Astrocyte (in vitro differentiated cells and primary cell): ENCODE data around the gene DDR1. TPM values are rescaled to one million over a fixed set of nuclear protein-coding genes. Genes with fewer than 3 reads are reported as not detected.
A peak's percentile ranks its signal among the peaks of the same experiment; 100 is the strongest.

ENCODE experiments used
- DNase-seq: peaks from one replicate; pipeline ENCODE4 v3.0.0-alpha.2; 2010; ENCODE audit warnings: low read depth
- FAIRE-seq: peaks from 2 replicates; lab custom pipeline; 2011; peaks lifted over from hg19 to GRCh38; lab: Jason Lieb, UNC
- H2AFZ ChIP-seq: 2 replicates; pipeline ENCODE4 v1.6.0; 2012; ENCODE audit warnings: low read depth, low read length, inconsistent platforms
- H3K27ac ChIP-seq: 2 replicates; pipeline ENCODE4 v1.5.1; 2011; ENCODE audit warnings: low read depth, low read length, inconsistent platforms
- H3K27me3 ChIP-seq: 2 replicates; pipeline ENCODE4 v1.6.0; 2011; ENCODE audit warnings: low read length, inconsistent platforms; ENCODE audit not compliant: insufficient read depth
- H3K36me3 ChIP-seq: 2 replicates; pipeline ENCODE4 v1.5.1; 2011; ENCODE audit warnings: low read length, inconsistent platforms; ENCODE audit not compliant: insufficient read depth
- H3K4me1 ChIP-seq: 2 replicates; pipeline ENCODE4 v1.5.1; 2011; ENCODE audit warnings: low read length, inconsistent platforms; ENCODE audit not compliant: insufficient read depth
- H3K4me2 ChIP-seq: 2 replicates; pipeline ENCODE4 v1.6.0; 2012; ENCODE audit warnings: low read length, inconsistent platforms
- H3K4me3 ChIP-seq: 2 replicates; pipeline ENCODE4 v1.5.1; 2011; ENCODE audit warnings: low read depth, mild to moderate bottlenecking, low read length, inconsistent platforms; ENCODE audit not compliant: insufficient read depth
- H3K79me2 ChIP-seq: 2 replicates; pipeline ENCODE4 v1.6.0; 2012; ENCODE audit warnings: mild to moderate bottlenecking, low read length, inconsistent platforms; ENCODE audit not compliant: insufficient read depth
- H3K9ac ChIP-seq: 2 replicates; pipeline ENCODE4 v1.6.0; 2012; ENCODE audit warnings: mild to moderate bottlenecking, low read length, inconsistent platforms
- H3K9me3 ChIP-seq: 2 replicates; pipeline ENCODE4 v1.5.1; 2012; ENCODE audit warnings: low read depth, mild to moderate bottlenecking, low read length, inconsistent platforms; ENCODE audit not compliant: insufficient read depth
- H4K20me1 ChIP-seq: 2 replicates; pipeline ENCODE4 v1.6.0; 2012; ENCODE audit warnings: low read length, inconsistent platforms; ENCODE audit not compliant: insufficient read depth
- H3K27ac Mint-ChIP-seq: one replicate; pipeline ENCODE4 v1.8.0; 2021; ENCODE audit warnings: mild to moderate bottlenecking, mixed read lengths; ENCODE audit not compliant: unreplicated experiment
- H3K27me3 Mint-ChIP-seq: one replicate; pipeline ENCODE4 v1.8.0; 2021; ENCODE audit warnings: low read depth, mixed read lengths; ENCODE audit not compliant: unreplicated experiment
- H3K36me3 Mint-ChIP-seq: one replicate; pipeline ENCODE4 v1.8.0; 2021; ENCODE audit warnings: low read depth, mixed read lengths; ENCODE audit not compliant: unreplicated experiment
- H3K4me1 Mint-ChIP-seq: one replicate; pipeline ENCODE4 v1.8.0; 2021; ENCODE audit warnings: low read depth, mixed read lengths; ENCODE audit not compliant: unreplicated experiment
- H3K4me3 Mint-ChIP-seq: one replicate; pipeline ENCODE4 v1.8.0; 2021; ENCODE audit warnings: mild to moderate bottlenecking, moderate library complexity, mixed read lengths; ENCODE audit not compliant: unreplicated experiment
- H3K9me3 Mint-ChIP-seq: one replicate; pipeline ENCODE4 v1.8.0; 2021; ENCODE audit warnings: mild to moderate bottlenecking, mixed read lengths; ENCODE audit not compliant: unreplicated experiment
- CTCF ChIP-seq: IDR thresholded peaks from 2 replicates; pipeline ENCODE4 v1.5.1; 2011; ENCODE audit warnings: low read depth, mild to moderate bottlenecking, inconsistent platforms, low read length, moderate library complexity; ENCODE audit not compliant: insufficient read depth
- EZH2 ChIP-seq: IDR thresholded peaks from 2 replicates; pipeline ENCODE4 v1.6.1; 2012; ENCODE audit warnings: mild to moderate bottlenecking, low read length, inconsistent platforms; ENCODE audit not compliant: insufficient read depth
- total RNA-seq: library from RNA; stranded (reverse); gene quantifications from 2 replicates; pipeline ENCODE4 v1.2.1, GENCODE V29; 2021

Gene DDR1
- total RNA-seq, 1 donor from 2014 or later = 144 TPM

GRCh38 chr6:30890646-30891449 lies 6.5 kb downstream of the DDR1 start:
- Histone ChIP-seq H3K9ac (no peak overlapping the region), H3K9me3 (no peaks in the 10 kb centered on the region), H3K79me2 (peaks cover 44% of the 10 kb centered on the region), H3K4me2 (no peak overlapping the region), H3K4me3 (no peak overlapping the region), H2AFZ (no peak overlapping the region), H3K4me1 (peaks cover 34% of the 10 kb centered on the region), H3K36me3 (peaks cover 4% of the 10 kb centered on the region), H4K20me1 (peaks cover 28% of the 10 kb centered on the region), H3K27me3 (no peaks in the 10 kb centered on the region), H3K27ac (no peak overlapping the region)
- DNase-seq = no peak
- Mint-ChIP-seq H3K9me3 (no peaks in the 10 kb centered on the region), H3K4me3 (no peak overlapping the region), H3K4me1 (peaks cover 35% of the 10 kb centered on the region), H3K36me3 (peaks cover 35% of the 10 kb centered on the region), H3K27ac (peak overlapping the region; percentile 91), H3K27me3 (no peaks in the 10 kb centered on the region)
- TF ChIP-seq CTCF = no peak
- TF ChIP-seq EZH2 = no peak
- no peak for FAIRE-seq

- FAIRE-seq = no peak
- no peak for DNase-seq
- H3K36me3 Mint-ChIP-seq = peaks cover 38% of the 10 kb centered on the region
Measured at GRCh38 chr6:30891450-30891723, 7.1 kb downstream of the DDR1 start.

More at GRCh38 chr6:30891450-30891723, 7.1 kb downstream of the DDR1 start:
- no peak overlapping the region for H3K27ac Mint-ChIP-seq
- Histone ChIP-seq H3K4me2 (no peak overlapping the region), H3K9ac (no peak overlapping the region), H3K27ac (no peak overlapping the region), H3K9me3 (no peaks in the 10 kb centered on the region), H3K36me3 (peaks cover 4% of the 10 kb centered on the region), H3K79me2 (peaks cover 38% of the 10 kb centered on the region), H4K20me1 (peaks cover 31% of the 10 kb centered on the region), H3K4me1 (peaks cover 29% of the 10 kb centered on the region), H2AFZ (no peak overlapping the region), H3K27me3 (no peaks in the 10 kb centered on the region), H3K4me3 (no peak overlapping the region)
- peaks cover 32% of the 10 kb centered on the region for H3K4me1 Mint-ChIP-seq
- TF ChIP-seq CTCF = no peak
- no peak for TF ChIP-seq EZH2
- no peaks in the 10 kb centered on the region for H3K9me3 Mint-ChIP-seq
- H3K4me3 Mint-ChIP-seq = no peak overlapping the region
- H3K27me3 Mint-ChIP-seq = no peaks in the 10 kb centered on the region
